Activated T-helper 2 cell treated with anti-CD3 and anti-CD28 coated beads, Interferon-gamma antibody, Interleukin-2, Interleukin-4, amounts not matched to agents 10 μg/mL and 5 μg/mL and 100 μg/mL, durations not matched to agents 14 hours and 24 hours and 36 hours (primary cell): Measurements from ENCODE around the gene HTRA3. TPM values are rescaled to one million over a fixed set of nuclear protein-coding genes. Genes with fewer than 3 reads are reported as not detected.
A peak's percentile ranks its signal among the peaks of the same experiment; 100 is the strongest.

Experiments
- DNase-seq: peaks from one replicate; pipeline ENCODE4 v3.0.0; 2021; ENCODE audit warnings: low spot score
- H3K27ac Mint-ChIP-seq: one replicate; pipeline ENCODE4 v1.8.0; 2021; ENCODE audit warnings: mixed read lengths
- H3K27me3 Mint-ChIP-seq: one replicate; pipeline ENCODE4 v1.8.0; 2021; ENCODE audit warnings: low read depth, mixed read lengths
- H3K36me3 Mint-ChIP-seq: one replicate; pipeline ENCODE4 v1.8.0; 2021; ENCODE audit warnings: low read depth, mixed read lengths
- H3K4me1 Mint-ChIP-seq: one replicate; pipeline ENCODE4 v1.8.0; 2021; ENCODE audit warnings: low read depth, mixed read lengths
- H3K4me3 Mint-ChIP-seq: one replicate; pipeline ENCODE4 v1.8.0; 2021; ENCODE audit warnings: low read depth, mild to moderate bottlenecking, moderate library complexity, mixed read lengths
- H3K9me3 Mint-ChIP-seq: one replicate; pipeline ENCODE4 v1.8.0; 2021; ENCODE audit warnings: mixed read lengths
- intact Hi-C: fragments of 100-400 bp; cut with micrococcal nuclease; formaldehyde crosslinking; loops from one replicate; pipeline ENCODE4 v1.15.1; 2023
- total RNA-seq: library from RNA; stranded (reverse); gene quantifications from 2 replicates; pipeline ENCODE4 v1.2.3, GENCODE V29; 2022

Gene HTRA3
- 0.23 TPM in 1 of 2 replicates, not detected in the other for total RNA-seq

DNA sequence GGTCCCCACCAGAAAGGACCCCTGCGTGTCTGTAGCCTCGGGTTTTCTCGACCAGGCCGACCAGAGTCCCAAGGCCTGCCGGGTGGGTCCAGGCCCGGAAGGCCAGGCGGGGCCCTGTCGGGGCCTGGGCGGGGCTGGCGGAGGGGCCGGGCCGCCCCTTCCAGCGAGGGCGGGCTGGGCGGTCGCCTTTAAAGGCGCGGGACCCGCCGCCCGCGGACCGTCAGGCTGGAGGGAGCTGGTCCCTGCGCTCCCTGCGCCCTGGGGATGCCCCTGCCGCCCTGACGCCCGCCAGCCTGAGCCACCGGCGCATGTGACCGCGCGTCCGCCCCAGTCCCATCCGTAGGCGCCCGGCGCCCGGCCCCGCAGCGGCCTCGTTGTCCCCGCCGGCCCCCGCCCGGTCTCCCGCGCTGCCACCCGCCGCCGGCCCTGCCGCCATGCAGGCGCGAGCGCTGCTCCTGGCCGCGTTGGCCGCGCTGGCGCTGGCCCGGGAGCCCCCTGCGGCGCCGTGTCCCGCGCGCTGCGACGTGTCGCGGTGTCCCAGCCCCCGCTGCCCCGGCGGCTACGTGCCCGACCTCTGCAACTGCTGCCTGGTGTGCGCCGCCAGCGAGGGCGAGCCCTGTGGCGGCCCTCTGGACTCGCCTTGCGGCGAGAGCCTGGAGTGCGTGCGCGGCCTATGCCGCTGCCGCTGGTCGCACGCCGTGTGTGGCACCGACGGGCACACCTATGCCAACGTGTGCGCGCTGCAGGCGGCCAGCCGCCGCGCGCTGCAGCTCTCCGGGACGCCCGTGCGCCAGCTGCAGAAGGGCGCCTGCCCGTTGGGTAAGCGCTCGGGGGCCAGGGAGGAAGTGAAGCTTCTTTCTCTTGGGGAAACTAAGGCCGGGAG, at the start of gene HTRA3:
TSS of gene HTRA3 (plus strand) at position 220 of the 883 bp plus-strand sequence. CDS start at position 435, 215 bp downstream.
- no peaks in the 10 kb centered on the region for H3K9me3 Mint-ChIP-seq
- H3K4me3 Mint-ChIP-seq, result no peak within 1 kb of the TSS
- intact Hi-C loops, result no loop called here
- no peak for DNase-seq
- no peaks in the 10 kb centered on the region for H3K4me1 Mint-ChIP-seq
- H3K27me3 Mint-ChIP-seq, result peaks cover 16% of the 10 kb centered on the region
- no peak within 1 kb of the TSS for H3K27ac Mint-ChIP-seq
- H3K36me3 Mint-ChIP-seq, result no peaks in the 10 kb centered on the region

DNA sequence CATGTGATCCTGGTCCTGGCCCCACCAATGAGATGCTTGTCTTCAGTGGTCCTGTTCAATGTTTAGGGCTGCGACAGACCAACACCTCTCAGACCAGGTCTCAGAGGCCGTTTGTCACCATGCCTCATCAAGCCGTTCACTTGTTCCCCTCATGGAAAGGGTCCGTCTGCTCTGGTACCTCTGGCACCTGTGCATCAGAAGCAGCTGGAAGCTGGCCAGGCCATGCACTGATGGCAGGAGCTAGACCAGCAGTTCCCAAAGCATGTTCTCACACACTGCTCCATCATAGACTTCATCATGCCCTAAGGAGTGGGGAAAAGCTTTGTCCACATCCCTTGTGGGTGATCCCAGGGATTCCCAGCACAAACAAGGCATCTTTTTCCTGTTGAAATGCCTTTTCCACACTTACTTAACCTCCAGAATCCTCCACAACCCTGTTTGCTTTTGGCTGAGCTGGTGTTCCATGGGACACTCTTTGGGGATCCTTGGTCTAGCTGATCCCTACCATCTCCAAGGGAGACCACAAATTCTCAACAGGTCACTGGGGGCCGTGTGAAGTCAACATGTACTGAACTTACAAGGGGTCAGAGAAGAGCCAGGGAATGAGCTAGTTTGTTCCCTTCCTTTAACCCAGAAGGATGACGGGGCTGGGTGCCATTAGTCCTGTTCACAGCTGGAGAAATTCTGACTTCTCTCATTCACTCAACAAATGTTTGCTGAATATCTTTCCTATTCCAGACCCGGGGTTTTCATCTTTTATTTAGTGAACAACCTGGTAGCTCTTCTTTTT, 48.7 kb upstream of the HTRA3 start:
- Mint-ChIP-seq H3K4me3 (no peak overlapping the region), H3K36me3 (peaks cover 20% of the 10 kb centered on the region), H3K27me3 (no peaks in the 10 kb centered on the region), H3K9me3 (no peaks in the 10 kb centered on the region), H3K4me1 (peaks cover 15% of the 10 kb centered on the region), H3K27ac (no peak overlapping the region)
- no peak for DNase-seq
- intact Hi-C loops, result no loop called here

DNA sequence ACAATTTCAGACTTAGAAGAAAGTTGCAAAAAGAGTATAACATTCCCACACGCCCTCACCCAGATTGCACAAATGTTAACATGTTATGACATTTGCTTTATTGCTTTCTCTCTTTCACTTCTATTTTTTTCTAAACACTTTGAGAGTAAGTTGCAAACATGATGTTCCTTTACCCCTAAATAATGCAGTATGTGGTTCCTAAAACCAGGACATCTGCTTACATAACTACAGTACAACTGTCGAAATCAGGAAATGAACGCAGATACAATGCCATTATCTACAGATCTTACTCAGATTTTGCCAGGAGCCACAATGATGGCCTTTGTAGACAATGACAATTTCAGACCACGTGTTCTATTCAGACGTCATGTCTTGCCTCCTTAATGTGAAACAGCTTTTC, 48.1 kb upstream of the HTRA3 start:
- H3K9me3 Mint-ChIP-seq, result no peaks in the 10 kb centered on the region
- H3K4me1 Mint-ChIP-seq, result peaks cover 15% of the 10 kb centered on the region
- peak overlapping the region; percentile 3 for H3K27ac Mint-ChIP-seq
- no peak overlapping the region for H3K4me3 Mint-ChIP-seq
- no peaks in the 10 kb centered on the region for H3K27me3 Mint-ChIP-seq
- peaks cover 20% of the 10 kb centered on the region for H3K36me3 Mint-ChIP-seq
- intact Hi-C loops, result no loop called here
- DNase-seq, result no peak

DNA sequence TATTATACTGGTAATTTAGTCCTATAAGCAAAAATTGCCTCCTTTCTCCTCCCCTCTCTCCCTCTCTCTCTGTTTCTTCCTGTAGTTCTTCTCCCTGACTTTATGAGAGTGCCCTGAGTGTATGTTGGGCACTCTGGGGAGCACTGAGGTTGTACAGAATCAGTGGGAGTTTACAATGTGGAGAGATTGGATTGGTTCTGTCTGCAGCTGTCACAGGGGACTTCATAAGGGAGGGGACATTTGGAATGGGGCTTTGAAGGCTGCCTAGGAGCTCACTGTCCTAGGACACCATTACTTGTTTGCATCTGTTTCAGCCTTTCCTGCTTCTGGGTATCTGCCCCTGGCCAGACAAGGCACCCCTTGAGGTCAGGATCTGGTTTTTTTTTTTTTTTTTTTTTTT, 47.6 kb upstream of the HTRA3 start:
- no peak overlapping the region for H3K4me3 Mint-ChIP-seq
- no peaks in the 10 kb centered on the region for H3K9me3 Mint-ChIP-seq
- intact Hi-C loops, result no loop called here
- H3K36me3 Mint-ChIP-seq, result peaks cover 20% of the 10 kb centered on the region
- H3K27me3 Mint-ChIP-seq, result no peaks in the 10 kb centered on the region
- DNase-seq, result no peak
- no peak overlapping the region for H3K27ac Mint-ChIP-seq
- peaks cover 15% of the 10 kb centered on the region for H3K4me1 Mint-ChIP-seq

DNA sequence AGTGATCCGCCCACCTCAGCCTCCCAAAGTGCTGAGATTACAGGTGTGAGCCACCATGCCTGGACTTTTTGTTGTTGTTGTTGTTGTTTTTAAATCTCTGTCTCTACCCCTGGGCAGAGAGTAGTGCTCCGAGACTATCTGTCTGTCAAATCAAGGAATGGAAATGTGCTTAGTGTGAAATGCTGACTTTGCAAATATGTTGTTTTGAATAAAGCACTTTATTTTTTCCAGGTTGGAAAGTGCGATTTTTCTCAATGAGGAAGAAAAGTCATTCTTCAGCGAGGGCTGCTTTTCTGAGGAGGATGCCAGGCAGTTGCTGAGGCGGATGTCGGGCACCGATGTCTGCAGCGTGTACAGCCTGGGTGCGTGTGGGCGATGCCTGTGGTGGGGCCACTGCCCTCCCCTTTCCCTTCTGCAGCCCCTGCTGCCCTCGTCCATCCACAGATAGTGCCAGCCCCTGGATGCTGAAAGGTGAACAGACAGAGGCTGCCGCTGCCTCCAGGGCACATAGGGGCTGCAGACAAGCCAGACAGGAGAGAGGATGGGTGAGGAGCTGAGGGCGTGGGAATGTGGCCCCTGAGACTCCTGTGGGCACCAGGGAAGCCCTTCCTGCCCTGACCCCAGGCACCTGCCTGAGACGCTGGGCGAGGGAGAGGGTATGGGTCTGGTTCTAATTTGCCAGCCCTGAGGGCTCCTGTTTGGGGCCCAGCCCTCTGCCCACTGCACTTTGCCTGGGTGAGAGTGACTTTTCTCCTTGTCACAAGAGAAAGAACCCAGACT, 46.8 kb upstream of the HTRA3 start:
- Mint-ChIP-seq H3K9me3 (no peaks in the 10 kb centered on the region), H3K27ac (no peak overlapping the region), H3K27me3 (no peaks in the 10 kb centered on the region), H3K4me3 (no peak overlapping the region), H3K36me3 (peaks cover 20% of the 10 kb centered on the region), H3K4me1 (peaks cover 15% of the 10 kb centered on the region)
- DNase-seq, result no peak
- intact Hi-C loops, result no loop called here

DNA sequence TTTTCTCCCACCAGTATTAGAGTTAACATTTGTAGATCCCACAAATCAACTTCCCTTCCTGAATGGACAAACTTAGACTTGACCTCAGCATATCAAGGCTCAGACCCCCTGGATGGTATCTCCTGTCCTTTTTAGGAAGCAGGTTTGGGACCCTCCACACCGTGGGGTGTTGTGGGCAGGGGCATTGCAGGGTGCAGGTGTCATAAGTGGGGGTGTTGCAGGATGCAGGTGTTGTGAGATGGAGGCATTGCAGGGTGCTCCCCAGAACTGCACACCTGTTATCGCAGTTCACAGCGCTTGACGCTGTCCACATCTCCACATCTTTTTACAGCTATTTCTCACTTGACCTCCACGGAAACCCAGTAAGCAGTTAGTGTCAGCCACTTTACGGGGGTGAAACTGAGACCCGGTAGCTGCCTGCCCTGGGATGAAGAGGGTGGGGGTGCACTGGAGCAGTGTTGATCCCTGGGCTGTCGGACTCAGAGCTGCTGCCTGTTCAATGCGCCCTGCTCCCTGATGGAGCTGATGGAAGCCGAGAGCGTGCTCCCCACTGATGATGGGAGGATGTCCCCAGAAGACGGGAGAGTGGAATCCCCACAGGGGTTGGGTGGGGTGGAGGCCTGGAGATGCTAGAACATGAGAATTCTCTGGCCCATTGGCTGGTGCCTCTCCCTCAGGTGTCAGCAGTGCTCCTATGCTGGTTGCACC, 45.1 kb upstream of the HTRA3 start:
- Mint-ChIP-seq H3K36me3 (peaks cover 20% of the 10 kb centered on the region), H3K4me1 (peaks cover 19% of the 10 kb centered on the region), H3K4me3 (no peak overlapping the region), H3K27me3 (no peaks in the 10 kb centered on the region), H3K9me3 (no peaks in the 10 kb centered on the region), H3K27ac (no peak overlapping the region)
- DNase-seq, result no peak
- intact Hi-C loops, result no loop called here

DNA sequence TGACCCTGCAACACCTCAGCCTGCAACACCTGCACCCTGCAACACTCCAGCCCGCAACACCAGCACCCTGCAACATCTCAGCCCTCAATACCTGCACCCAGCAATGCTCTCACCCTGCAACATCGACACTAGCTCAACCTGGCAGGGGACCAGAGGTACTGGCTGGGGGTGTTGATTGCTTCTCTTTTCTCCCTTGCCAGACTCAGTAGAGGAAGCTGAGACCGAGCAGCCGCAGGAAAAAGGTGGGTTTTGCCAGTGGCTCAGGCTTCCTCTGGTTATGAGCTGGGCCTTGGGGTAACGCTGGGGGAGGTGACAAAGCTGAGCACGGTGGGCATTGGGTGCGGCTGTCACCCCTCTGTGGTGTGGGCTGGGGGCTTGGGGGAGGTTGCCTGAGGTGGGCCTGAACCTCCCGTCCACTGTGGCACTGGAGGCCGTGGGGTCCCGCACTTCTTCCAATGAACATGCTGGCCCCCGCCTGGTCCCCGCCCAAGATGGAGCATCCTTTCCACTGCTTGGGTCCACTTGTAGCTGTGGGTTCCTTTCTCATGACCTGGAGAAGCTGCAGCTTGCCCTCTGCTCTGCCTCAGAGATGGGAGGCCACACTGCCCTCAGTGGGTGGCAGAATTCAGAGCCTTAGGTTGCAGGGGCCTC, 44.5 kb upstream of the HTRA3 start:
- H3K4me1 Mint-ChIP-seq, result peaks cover 19% of the 10 kb centered on the region
- H3K9me3 Mint-ChIP-seq, result no peaks in the 10 kb centered on the region
- peaks cover 13% of the 10 kb centered on the region for H3K36me3 Mint-ChIP-seq
- intact Hi-C loops, result no loop called here
- H3K4me3 Mint-ChIP-seq, result no peak overlapping the region
- no peak for DNase-seq
- H3K27ac Mint-ChIP-seq, result no peak overlapping the region
- H3K27me3 Mint-ChIP-seq, result no peaks in the 10 kb centered on the region

DNA sequence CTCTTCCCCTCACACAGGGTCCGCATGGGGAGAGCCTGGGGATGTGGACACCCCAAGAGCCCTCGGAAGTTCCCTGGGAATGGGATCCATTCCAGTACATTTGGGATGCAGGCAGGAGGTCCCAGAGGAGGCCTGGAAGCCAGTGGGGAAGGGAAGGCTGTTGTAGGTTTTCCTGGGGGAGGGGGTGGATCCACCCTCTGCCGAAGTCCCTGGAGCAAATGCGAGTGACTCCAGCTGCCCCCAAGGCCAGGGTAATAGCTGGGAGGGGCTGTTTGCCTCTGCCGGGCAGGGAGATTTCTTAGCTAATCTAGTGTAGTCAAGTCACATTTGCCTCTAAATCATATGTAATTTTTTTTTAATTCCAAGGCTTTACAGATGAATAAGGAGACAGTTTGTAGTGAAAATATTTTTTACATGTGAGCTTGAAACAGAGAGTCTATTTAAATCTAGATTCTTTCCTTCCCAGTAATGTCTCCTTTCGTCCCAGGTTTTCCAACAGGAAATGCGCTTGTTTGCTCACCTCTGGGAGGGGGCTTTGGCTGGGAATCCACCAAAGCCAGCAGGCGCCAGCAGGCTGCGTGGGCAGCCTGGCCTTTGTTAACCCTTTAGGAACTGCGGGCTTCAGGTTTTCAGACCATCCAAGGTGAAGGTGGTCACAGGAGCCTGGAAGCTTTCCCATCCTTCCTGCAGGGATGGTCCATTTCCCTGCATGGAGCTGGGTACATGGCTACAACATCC, 43.7 kb upstream of the HTRA3 start:
- Mint-ChIP-seq H3K36me3 (peaks cover 7% of the 10 kb centered on the region), H3K4me1 (peaks cover 22% of the 10 kb centered on the region), H3K9me3 (no peaks in the 10 kb centered on the region), H3K27ac (no peak overlapping the region), H3K27me3 (no peaks in the 10 kb centered on the region), H3K4me3 (no peak overlapping the region)
- no peak for DNase-seq
- intact Hi-C loops, result no loop called here

DNA sequence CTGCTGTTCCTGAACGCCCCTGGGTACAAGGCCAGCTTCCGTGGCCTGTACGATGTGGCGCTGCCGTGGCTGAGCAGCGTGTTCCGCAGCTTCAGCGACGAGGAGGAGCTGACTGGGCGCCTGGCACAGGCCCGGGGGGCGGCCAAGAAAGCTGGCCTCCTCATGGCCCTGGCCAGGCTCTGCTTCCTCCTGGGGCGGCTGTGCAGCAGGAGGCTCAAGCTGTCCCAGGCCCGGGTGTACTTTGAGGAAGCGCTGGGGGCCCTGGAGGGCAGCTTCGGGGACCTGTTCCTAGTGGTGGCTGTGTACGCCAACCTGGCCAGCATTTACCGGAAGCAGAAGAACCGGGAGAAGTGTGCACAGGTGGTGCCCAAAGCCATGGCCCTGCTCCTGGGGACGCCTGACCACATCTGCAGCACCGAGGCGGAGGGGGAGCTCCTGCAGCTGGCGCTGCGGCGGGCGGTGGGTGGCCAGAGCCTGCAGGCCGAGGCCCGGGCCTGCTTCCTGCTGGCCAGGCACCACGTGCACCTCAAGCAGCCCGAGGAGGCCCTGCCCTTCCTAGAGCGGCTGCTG, 42.3 kb upstream of the HTRA3 start:
- no peak overlapping the region for H3K27ac Mint-ChIP-seq
- no peak for DNase-seq
- no peaks in the 10 kb centered on the region for H3K9me3 Mint-ChIP-seq
- peaks cover 7% of the 10 kb centered on the region for H3K36me3 Mint-ChIP-seq
- no peaks in the 10 kb centered on the region for H3K27me3 Mint-ChIP-seq
- no peak overlapping the region for H3K4me3 Mint-ChIP-seq
- intact Hi-C loops, result no loop called here
- peaks cover 11% of the 10 kb centered on the region for H3K4me1 Mint-ChIP-seq

DNA sequence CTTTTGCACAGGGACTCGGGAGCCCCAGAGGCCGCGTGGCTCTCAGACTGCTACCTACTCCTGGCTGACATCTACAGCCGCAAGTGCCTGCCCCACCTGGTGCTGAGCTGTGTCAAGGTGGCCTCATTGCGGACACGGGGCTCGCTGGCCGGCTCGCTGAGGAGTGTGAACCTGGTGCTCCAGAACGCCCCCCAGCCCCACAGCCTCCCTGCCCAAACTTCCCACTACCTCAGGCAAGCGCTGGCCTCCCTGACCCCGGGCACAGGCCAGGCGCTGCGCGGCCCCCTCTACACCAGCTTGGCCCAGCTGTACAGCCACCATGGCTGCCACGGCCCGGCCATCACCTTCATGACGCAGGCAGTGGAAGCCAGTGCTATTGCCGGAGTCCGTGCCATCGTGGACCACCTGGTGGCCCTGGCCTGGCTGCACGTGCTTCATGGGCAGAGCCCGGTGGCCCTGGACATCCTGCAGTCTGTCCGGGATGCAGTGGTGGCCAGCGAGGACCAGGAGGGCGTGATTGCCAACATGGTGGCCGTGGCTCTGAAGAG, 41.7 kb upstream of the HTRA3 start:
- no peak for DNase-seq
- Mint-ChIP-seq H3K4me1 (peaks cover 11% of the 10 kb centered on the region), H3K27ac (no peak overlapping the region), H3K9me3 (no peaks in the 10 kb centered on the region), H3K27me3 (no peaks in the 10 kb centered on the region), H3K4me3 (no peak overlapping the region), H3K36me3 (peaks cover 7% of the 10 kb centered on the region)
- intact Hi-C loops, result loop anchor here (2.0 kb wide), 1 partner anchor 27 kb away; no protein-coding TSS in a partner anchor
